Parietal lobe (tissue), 2 donors: Measurements from ENCODE around the gene TICAM1. TPM values are rescaled to one million over a fixed set of nuclear protein-coding genes. Genes with fewer than 3 reads are reported as not detected.
A peak's percentile ranks its signal among the peaks of the same experiment; 100 is the strongest.

Source experiments
- small RNA-seq: library from RNA; depleted of rRNA; stranded (forward); fragments of <200 nt; gene quantifications from one replicate; pipeline ENCODE3, GENCODE V24; 2014; ENCODE audit warnings: low replicate concordance
- total RNA-seq: library from RNA; depleted of rRNA; stranded (reverse); fragments of >200 nt; gene quantifications from one replicate; pipeline ENCODE4 v1.2.3, GENCODE V29; 2014

Gene TICAM1
- 0.63 TPM for total RNA-seq

GRCh38 chr19:4831304-4831978 lies at the start of gene TICAM1:
Gene TICAM1, minus strand, starts transcription at chr19:4831712. Its CDS starts 13,335 bp downstream, at chr19:4818377.

GRCh38 chr19:4867534-4868285 lies 36.2 kb upstream of the TICAM1 start, which contains the start of gene PLIN3:
Gene PLIN3, minus strand, starts transcription at chr19:4867667. Its CDS starts 6,273 bp downstream, at chr19:4861394.

GRCh38 chr19:4791183-4792018 lies 40.1 kb downstream of the TICAM1 start, which contains the start of gene FEM1A:
Gene FEM1A, plus strand, starts transcription at chr19:4791734. Its CDS starts 121 bp downstream, at chr19:4791855.

Small RNA genes within 50 kb of the gene (small RNA-seq; reads per million reads assigned to genes)
- gene MIR7-3 = 0.46 reads per million, percentile 40 among the genes with 10 or more reads in this experiment

Other genes with a start within 250 kb of the TICAM1 start
- 6.9 TPM for gene TNFAIP8L1, start 192.2 kb downstream of the TICAM1 start, total RNA-seq
- 28.8 TPM for gene MYDGF, start 161.4 kb downstream of the TICAM1 start, total RNA-seq
- 12.5 TPM for gene DPP9, start 107.9 kb downstream of the TICAM1 start, total RNA-seq
- 21.9 TPM for gene FEM1A, start 40.0 kb downstream of the TICAM1 start, total RNA-seq
- gene PLIN3, start 36.0 kb upstream of the TICAM1 start, total RNA-seq = 8.5 TPM
- not detected for gene ARRDC5, start 71.2 kb upstream of the TICAM1 start, total RNA-seq
- gene UHRF1, start 77.8 kb upstream of the TICAM1 start, total RNA-seq = 10.0 TPM
- 60.1 TPM for gene KDM4B, start 137.4 kb upstream of the TICAM1 start, total RNA-seq